HEK293 (cell line): ENCODE data around the gene FCN3.
A peak's percentile ranks its signal among the peaks of the same experiment; 100 is the strongest.

Experiments
- CTCF ChIA-PET: fragments of 350-600 bp; formaldehyde crosslinking; extraction: SDS; loops from one replicate; lab custom pipeline; 2021; ENCODE audit warnings: antibody characterized with exemption; lab: Yijun Ruan, JAX
- POLR2A ChIA-PET: fragments of 300-600 bp; formaldehyde crosslinking; extraction: SDS; loops from one replicate; lab custom pipeline; 2020; ENCODE audit warnings: antibody characterized with exemption, inconsistent platforms; lab: Yijun Ruan, JAX
- H3K27ac ChIP-seq: fragments of 200-500 bp; sonication (Bioruptor generic); 2 replicates; pipeline ENCODE4 v1.5.1; 2014; ENCODE audit warnings: low read depth, low read length, control low read depth, inconsistent platforms; ENCODE audit errors: extremely low read depth
- H3K36me3 ChIP-seq, 2 experiments: fragments of 200-500 bp in 1 of 2; sonication (Bioruptor generic) in 1 of 2; 1 replicate in 1 of 2; 2 replicates in 1 of 2; pipeline ENCODE4 v1.5.1; 2014 to 2017; ENCODE audit warnings: inconsistent platforms in 2 of 2, low read length in 2 of 2; ENCODE audit not compliant: control insufficient read depth in 2 of 2, insufficient read depth in 1 of 2
- H3K4me1 ChIP-seq: fragments of 200-500 bp; sonication (Bioruptor generic); 2 replicates; pipeline ENCODE4 v1.5.1; 2014; ENCODE audit warnings: mild to moderate bottlenecking, low read length, inconsistent platforms; ENCODE audit not compliant: control insufficient read depth, insufficient read depth
- H3K4me3 ChIP-seq: 2 replicates; pipeline ENCODE4 v1.5.1; 2011; ENCODE audit warnings: low read depth, mild to moderate bottlenecking, control low read depth, low read length, moderate library complexity
- H3K9me3 ChIP-seq: fragments of 200-500 bp; sonication (Bioruptor generic); 2 replicates; pipeline ENCODE4 v1.5.1; 2014; ENCODE audit warnings: low read depth, low read length, inconsistent platforms; ENCODE audit not compliant: control insufficient read depth, insufficient read depth
- GLIS1 ChIP-seq: fragments of 450-650 bp; formaldehyde crosslinking; IDR thresholded peaks from 2 replicates; pipeline ENCODE4 v1.5.1; 2016; ENCODE audit warnings: missing biosample characterization, missing genetic modification characterization
- GLIS2 ChIP-seq: fragments of 450-650 bp; formaldehyde crosslinking; IDR thresholded peaks from 2 replicates; pipeline ENCODE4 v1.5.1; 2016; ENCODE audit warnings: missing biosample characterization, missing genetic modification characterization
- KLF1 ChIP-seq: fragments of 450-650 bp; formaldehyde crosslinking; IDR thresholded peaks from 2 replicates; pipeline ENCODE4 v1.5.1; 2016; ENCODE audit warnings: missing biosample characterization, missing genetic modification characterization
- KLF9 ChIP-seq: fragments of 450-650 bp; formaldehyde crosslinking; IDR thresholded peaks from 2 replicates; pipeline ENCODE4 v1.5.1; 2016; ENCODE audit warnings: missing biosample characterization, missing genetic modification characterization, low read depth
- MYNN ChIP-seq: fragments of 450-650 bp; formaldehyde crosslinking; IDR thresholded peaks from 2 replicates; pipeline ENCODE4 v1.5.1; 2016; ENCODE audit warnings: missing biosample characterization, missing genetic modification characterization, borderline replicate concordance
- WT1 ChIP-seq: fragments of 450-650 bp; formaldehyde crosslinking; IDR thresholded peaks from 2 replicates; pipeline ENCODE4 v1.5.1; 2016; ENCODE audit warnings: missing biosample characterization, missing genetic modification characterization
- ZFHX2 ChIP-seq: fragments of 450-650 bp; formaldehyde crosslinking; conservative IDR thresholded peaks from 2 replicates; pipeline ENCODE4 v1.5.1; 2016; ENCODE audit warnings: missing biosample characterization, missing genetic modification characterization
- ZNF174 ChIP-seq: fragments of 450-650 bp; formaldehyde crosslinking; IDR thresholded peaks from 2 replicates; pipeline ENCODE4 v1.5.0; 2017; ENCODE audit warnings: missing biosample characterization, mild to moderate bottlenecking, missing genetic modification characterization
- ZNF184 ChIP-seq: fragments of 450-650 bp; IDR thresholded peaks from 2 replicates; pipeline ENCODE4 v1.5.1; 2018; ENCODE audit warnings: missing biosample characterization, mild to moderate bottlenecking, missing genetic modification characterization
- ZNF366 ChIP-seq: fragments of 450-650 bp; formaldehyde crosslinking; conservative IDR thresholded peaks from 2 replicates; pipeline ENCODE4 v1.5.1; 2016; ENCODE audit warnings: missing biosample characterization, missing genetic modification characterization
- ZNF433 ChIP-seq: fragments of 450-650 bp; formaldehyde crosslinking; IDR thresholded peaks from 2 replicates; pipeline ENCODE4 v1.5.1; 2016; ENCODE audit warnings: missing biosample characterization, missing genetic modification characterization, low read depth
- ZNF473 ChIP-seq: fragments of 450-650 bp; formaldehyde crosslinking; IDR thresholded peaks from 2 replicates; pipeline ENCODE4 v1.5.1; 2017; ENCODE audit warnings: missing biosample characterization, missing genetic modification characterization
- ZNF514 ChIP-seq: fragments of 450-650 bp; formaldehyde crosslinking; IDR thresholded peaks from 2 replicates; pipeline ENCODE4 v1.5.1; 2016; ENCODE audit warnings: missing biosample characterization, missing genetic modification characterization
- ZNF521 ChIP-seq: fragments of 450-650 bp; formaldehyde crosslinking; IDR thresholded peaks from 2 replicates; pipeline ENCODE4 v1.5.1; 2017; ENCODE audit warnings: missing biosample characterization, mild to moderate bottlenecking, missing genetic modification characterization
- ZNF549 ChIP-seq: fragments of 450-650 bp; IDR thresholded peaks from 2 replicates; pipeline ENCODE4 v1.5.1; 2018; ENCODE audit warnings: missing biosample characterization, missing genetic modification characterization, mild to moderate bottlenecking, inconsistent platforms, moderate library complexity
- ZNF654 ChIP-seq: fragments of 450-650 bp; formaldehyde crosslinking; IDR thresholded peaks from 2 replicates; pipeline ENCODE4 v1.5.1; 2016; ENCODE audit warnings: low read depth, missing biosample characterization, missing genetic modification characterization
- ZNF791 ChIP-seq: fragments of 450-650 bp; formaldehyde crosslinking; IDR thresholded peaks from 2 replicates; pipeline ENCODE4 v1.5.1; 2016; ENCODE audit warnings: missing biosample characterization, missing genetic modification characterization
- TF ChIP-seq, protein P1 (sequence below): fragments of 450-650 bp; formaldehyde crosslinking; IDR thresholded peaks from 2 replicates; pipeline ENCODE4 v1.5.1; 2016; ENCODE audit warnings: missing biosample characterization, missing genetic modification characterization
- TF ChIP-seq, protein P2 (sequence below): fragments of 450-650 bp; IDR thresholded peaks from 2 replicates; pipeline ENCODE4 v1.5.1; 2018; ENCODE audit warnings: missing biosample characterization, mild to moderate bottlenecking, missing genetic modification characterization
- TF ChIP-seq, protein P3 (sequence below): fragments of 450-650 bp; formaldehyde crosslinking; IDR thresholded peaks from 2 replicates; pipeline ENCODE4 v1.5.1; 2016; ENCODE audit warnings: missing biosample characterization, missing genetic modification characterization

FCN3 gene

DNA sequence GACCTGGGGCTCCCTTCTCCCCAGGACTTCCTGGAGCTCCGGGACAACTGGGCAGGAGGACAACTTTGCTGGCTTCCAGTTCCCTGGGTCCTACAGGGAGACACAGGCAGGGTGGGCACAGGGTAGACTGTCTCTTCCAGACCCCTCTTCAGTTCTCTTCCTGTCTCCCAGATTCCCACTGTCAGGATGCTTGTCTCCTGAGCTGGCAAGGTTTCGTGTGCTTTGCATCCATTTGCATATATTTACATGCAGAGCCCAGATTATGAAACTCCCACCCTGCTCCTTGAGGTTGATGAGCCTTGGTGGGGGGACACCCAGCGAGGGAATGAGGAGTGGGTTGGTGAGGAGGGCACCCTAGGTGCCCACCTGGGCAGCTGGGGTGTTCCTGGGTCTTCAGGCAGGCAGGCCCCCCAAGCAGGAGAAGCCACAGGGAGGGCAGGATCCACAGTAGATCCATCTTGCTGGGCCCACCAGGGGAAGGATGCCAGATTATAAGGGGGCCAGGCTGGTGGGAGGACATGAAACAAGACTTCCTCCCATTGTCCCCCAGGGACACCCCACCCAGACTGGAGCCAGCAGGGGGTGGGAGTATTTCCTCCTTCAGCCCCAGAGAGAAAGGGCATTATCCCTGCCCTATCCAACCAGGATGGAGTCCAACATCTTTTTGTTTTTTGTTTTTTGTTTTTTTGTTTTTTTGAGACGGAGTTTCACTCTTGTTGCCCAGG lies at the start of gene FCN3:
Gene FCN3, minus strand, starts transcription at position 463 of the 725 bp plus-strand sequence. Its CDS starts 6 bp downstream, at position 457.
- Histone ChIP-seq H3K9me3 (no peaks in the 10 kb centered on the region), H3K27ac (no peak within 1 kb of the TSS), H3K4me3 (no peak within 1 kb of the TSS), H3K36me3 (no peaks in the 10 kb centered on the region), H3K4me1 (no peaks in the 10 kb centered on the region)
- ChIA-PET CTCF (interaction anchor here (1.1 to 1.5 kb wide), 3 partner anchors 17 to 42 kb away, joined by 3 to 4 read pairs (median 4); no protein-coding TSS in a partner anchor), POLR2A (no interaction called here)
- TF ChIP-seq GLIS2 (tag by site-specific recombination) (peak; percentile 28; the same call in 1 of the 2 replicates), ZNF549 (tag by site-specific recombination) (no peak), GLIS1 (tag by site-specific recombination) (peak; percentile 63)

DNA sequence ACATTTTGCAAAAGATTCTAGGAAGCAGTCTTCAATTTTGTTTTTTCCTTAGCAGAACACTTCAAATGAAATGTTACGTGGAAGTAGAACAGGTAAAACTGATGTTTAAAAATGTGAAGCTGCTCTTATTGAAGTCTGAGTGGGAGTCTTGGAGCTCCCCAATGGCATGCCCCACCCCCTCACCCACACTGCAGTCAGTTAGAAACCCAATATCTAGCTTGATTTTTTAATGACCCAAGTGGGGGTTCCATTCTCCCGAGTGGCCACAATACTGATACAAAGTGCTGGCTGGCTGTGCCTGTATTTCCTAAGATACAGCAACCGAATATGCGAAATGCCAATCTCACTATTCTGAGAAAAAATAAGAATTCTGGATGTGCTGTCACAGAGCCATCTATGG lies 49.1 kb upstream of the FCN3 start:
- TF ChIP-seq ZNF521 (tag by site-specific recombination) (no peak), ZFHX2 (tag by site-specific recombination) (no peak), ZNF514 (tag by site-specific recombination) (no peak)
- TF ChIP-seq, protein P1, sequence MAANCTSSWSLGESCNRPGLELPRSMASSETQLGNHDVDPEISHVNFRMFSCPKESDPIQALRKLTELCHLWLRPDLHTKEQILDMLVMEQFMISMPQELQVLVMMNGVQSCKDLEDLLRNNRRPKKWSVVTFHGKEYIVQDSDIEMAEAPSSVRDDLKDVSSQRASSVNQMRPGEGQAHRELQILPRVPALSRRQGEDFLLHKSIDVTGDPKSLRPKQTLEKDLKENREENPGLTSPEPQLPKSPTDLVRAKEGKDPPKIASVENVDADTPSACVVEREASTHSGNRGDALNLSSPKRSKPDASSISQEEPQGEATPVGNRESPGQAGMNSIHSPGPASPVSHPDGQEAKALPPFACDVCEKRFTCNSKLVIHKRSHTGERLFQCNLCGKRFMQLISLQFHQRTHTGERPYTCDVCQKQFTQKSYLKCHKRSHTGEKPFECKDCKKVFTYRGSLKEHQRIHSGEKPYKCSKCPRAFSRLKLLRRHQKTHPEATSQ = no peak
- TF ChIP-seq, protein P2, sequence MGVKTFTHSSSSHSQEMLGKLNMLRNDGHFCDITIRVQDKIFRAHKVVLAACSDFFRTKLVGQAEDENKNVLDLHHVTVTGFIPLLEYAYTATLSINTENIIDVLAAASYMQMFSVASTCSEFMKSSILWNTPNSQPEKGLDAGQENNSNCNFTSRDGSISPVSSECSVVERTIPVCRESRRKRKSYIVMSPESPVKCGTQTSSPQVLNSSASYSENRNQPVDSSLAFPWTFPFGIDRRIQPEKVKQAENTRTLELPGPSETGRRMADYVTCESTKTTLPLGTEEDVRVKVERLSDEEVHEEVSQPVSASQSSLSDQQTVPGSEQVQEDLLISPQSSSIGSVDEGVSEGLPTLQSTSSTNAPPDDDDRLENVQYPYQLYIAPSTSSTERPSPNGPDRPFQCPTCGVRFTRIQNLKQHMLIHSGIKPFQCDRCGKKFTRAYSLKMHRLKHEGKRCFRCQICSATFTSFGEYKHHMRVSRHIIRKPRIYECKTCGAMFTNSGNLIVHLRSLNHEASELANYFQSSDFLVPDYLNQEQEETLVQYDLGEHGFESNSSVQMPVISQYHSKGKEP (tag by site-specific recombination) = no peak
- TF ChIP-seq, all 188 proteins: peak for 0
- Histone ChIP-seq H3K4me3 (no peak overlapping the region), H3K4me1 (no peaks in the 10 kb centered on the region), H3K36me3 (peaks cover 0 to 43% of the 10 kb centered on the region in 2 experiments; a peak in 2 of 3 replicates), H3K9me3 (no peaks in the 10 kb centered on the region), H3K27ac (no peak overlapping the region)
- CTCF ChIA-PET = no interaction called here
- POLR2A ChIA-PET = no interaction called here

DNA sequence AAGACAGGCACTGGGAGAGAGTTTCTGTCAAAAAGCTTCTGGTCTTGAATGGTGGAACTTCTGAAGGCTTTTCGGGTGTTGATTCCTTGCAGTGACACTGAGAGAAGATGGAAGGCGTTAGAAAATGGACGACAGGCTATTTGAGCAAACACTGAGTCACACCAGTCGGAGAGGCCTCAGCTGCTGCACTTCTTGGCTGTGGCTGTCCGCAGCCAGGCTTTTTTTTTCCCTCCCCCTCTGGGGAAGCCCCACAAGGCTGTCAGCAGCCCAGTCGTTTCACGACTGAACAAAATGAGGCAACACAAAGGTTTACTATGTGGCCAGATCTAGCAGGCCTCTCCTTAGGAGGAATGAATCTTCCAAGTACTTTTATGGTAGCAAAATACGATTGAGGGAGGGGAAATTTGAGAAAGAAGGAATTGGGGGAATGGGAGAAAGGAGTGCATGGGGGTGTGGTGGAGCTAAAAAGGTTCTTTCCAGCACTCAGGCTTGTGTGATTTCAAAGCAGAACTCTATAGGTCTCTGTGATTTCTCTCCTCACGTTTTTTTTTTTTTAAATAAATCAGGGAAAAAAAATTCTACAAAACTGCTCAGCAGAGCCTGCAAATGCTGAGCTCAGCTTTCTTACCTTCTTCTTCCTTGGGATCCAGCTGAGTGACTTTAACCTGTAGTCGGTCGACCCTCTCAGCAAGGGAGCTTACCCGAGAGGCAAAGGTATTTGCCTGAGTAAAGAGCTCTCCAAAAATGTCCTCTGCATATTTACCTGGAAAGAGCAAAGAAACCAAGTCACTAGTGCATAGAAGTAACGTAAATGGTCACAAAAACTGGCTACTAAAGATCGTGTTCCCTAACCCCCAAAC lies 43.9 kb upstream of the FCN3 start:
- Histone ChIP-seq H3K36me3 (peaks cover 10 to 59% of the 10 kb centered on the region in 2 experiments), H3K9me3 (no peaks in the 10 kb centered on the region), H3K4me1 (no peaks in the 10 kb centered on the region), H3K27ac (no peak overlapping the region), H3K4me3 (no peak overlapping the region)
- TF ChIP-seq ZNF791 (tag by site-specific recombination) (no peak), WT1 (tag by site-specific recombination) (no peak), ZNF433 (tag by site-specific recombination) (no peak), GLIS2 (tag by site-specific recombination) (no peak), ZNF184 (no peak), KLF1 (no peak), MYNN (tag by site-specific recombination) (no peak), ZNF366 (tag by site-specific recombination) (no peak), ZNF473 (no peak), ZNF654 (tag by site-specific recombination) (no peak), KLF9 (tag by site-specific recombination) (no peak), ZNF174 (tag by site-specific recombination) (no peak)
- TF ChIP-seq, protein P3, sequence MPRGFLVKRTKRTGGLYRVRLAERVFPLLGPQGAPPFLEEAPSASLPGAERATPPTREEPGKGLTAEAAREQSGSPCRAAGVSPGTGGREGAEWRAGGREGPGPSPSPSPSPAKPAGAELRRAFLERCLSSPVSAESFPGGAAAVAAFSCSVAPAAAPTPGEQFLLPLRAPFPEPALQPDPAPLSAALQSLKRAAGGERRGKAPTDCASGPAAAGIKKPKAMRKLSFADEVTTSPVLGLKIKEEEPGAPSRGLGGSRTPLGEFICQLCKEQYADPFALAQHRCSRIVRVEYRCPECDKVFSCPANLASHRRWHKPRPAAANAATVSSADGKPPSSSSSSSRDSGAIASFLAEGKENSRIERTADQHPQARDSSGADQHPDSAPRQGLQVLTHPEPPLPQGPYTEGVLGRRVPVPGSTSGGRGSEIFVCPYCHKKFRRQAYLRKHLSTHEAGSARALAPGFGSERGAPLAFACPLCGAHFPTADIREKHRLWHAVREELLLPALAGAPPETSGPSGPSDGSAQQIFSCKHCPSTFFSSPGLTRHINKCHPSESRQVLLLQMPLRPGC (tag by site-specific recombination) = no peak
- ChIA-PET CTCF (interaction anchor here (0.8 to 1.9 kb wide), 3 partner anchors 11 to 244 kb away, joined by 3 to 7 read pairs (median 4); no protein-coding TSS in a partner anchor), POLR2A (no interaction called here)
